GM13976 (cell line): ENCODE results near the gene FTCD.
"Not testable (repeated sequence)": the region's sequence is repeated elsewhere in the genome, so short reads cannot be mapped to it uniquely, and the experiment has no call there.

Source experiments
- DNase-seq: peaks from one replicate; pipeline ENCODE4 v3.0.0; 2012; ENCODE audit warnings: low spot score
- in situ Hi-C: fragments of 300-500 bp; cut with MboI; formaldehyde crosslinking; loops from one replicate; pipeline ENCODE4 v1.12.0; 2022; ENCODE audit warnings: low sequenced_read_pairs, mixed read lengths, inconsistent platforms; ENCODE audit not compliant: unreplicated experiment
- TF ChIP-seq, protein P1 (sequence below): IDR thresholded peaks from 2 replicates; pipeline ENCODE4 v1.5.1; 2012; ENCODE audit warnings: borderline replicate concordance, mild to moderate bottlenecking; ENCODE audit not compliant: insufficient read depth; ENCODE audit errors: extremely low read depth, missing control alignments, control extremely low read depth

The FTCD gene

DNA sequence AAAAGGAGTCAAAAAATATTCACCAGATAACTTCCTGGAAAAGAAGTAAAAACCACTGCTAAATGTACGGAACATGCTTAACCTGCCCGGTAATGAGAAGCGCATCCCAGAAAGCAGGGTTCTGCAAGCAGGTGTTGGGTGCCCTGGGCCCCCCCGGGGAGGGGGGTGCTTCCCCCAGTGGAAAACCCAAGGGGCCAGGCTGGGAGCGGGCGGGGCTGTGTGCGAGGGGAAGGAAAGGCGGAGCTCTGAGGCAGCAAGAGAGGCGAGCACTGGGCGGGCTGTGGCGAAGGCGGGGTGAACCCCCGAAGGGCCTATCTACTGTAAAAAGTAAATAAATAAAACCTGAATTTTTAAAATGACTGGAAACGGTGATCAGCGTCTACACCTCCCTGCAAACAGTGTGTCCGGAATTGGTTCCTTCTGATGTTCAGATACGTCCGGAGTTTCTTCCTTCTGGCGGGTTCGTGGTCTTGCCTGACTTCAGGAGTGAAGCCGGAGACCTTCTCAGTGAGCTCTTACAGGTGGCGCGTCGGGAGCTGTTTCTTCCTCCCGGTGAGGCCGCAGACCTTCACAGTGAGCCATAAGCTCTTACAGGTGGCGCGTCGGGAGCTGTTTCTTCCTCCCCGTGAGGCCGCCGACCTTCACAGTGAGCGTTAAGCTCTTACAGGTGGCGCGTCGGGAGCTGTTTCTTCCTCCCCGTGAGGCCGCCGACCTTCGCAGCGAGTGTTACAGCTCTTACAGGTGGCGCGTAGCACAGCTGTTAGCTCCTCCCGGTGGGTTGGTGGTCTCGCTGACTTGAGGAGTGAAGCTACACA is 13.4 kb downstream of the FTCD start:
- in situ Hi-C loops, result no loop called here
- DNase-seq, result no peak
- TF ChIP-seq, protein P1, sequence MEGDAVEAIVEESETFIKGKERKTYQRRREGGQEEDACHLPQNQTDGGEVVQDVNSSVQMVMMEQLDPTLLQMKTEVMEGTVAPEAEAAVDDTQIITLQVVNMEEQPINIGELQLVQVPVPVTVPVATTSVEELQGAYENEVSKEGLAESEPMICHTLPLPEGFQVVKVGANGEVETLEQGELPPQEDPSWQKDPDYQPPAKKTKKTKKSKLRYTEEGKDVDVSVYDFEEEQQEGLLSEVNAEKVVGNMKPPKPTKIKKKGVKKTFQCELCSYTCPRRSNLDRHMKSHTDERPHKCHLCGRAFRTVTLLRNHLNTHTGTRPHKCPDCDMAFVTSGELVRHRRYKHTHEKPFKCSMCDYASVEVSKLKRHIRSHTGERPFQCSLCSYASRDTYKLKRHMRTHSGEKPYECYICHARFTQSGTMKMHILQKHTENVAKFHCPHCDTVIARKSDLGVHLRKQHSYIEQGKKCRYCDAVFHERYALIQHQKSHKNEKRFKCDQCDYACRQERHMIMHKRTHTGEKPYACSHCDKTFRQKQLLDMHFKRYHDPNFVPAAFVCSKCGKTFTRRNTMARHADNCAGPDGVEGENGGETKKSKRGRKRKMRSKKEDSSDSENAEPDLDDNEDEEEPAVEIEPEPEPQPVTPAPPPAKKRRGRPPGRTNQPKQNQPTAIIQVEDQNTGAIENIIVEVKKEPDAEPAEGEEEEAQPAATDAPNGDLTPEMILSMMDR, result no peak

DNA sequence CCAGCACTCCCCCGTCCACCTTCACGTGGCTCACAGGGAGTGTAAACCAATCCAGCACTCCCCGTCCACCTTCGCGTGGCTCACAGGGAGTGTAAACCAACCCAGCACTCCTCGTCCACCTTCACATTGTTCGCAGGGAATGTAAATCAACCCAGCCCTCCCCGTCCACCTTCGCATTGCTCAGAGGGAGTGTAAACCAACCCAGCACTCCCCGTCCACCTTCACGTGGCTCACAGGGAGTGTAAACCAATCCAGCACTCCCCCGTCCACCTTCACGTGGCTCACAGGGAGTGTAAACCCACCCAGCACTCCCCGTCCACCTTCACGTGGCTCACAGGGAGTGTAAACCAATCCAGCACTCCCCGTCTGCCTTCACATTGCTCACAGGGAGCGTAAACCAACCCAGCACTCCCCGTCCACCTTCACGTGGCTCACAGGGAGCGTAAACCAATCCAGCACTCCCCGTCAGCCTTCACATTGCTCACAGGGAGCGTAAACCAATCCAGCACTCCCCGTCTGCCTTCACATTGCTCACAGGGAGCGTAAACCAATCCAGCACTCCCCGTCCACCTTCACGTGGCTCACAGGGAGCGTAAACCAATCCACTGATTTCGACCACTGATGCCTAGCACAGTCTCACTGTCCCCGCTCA is 14.9 kb downstream of the FTCD start:
- DNase-seq, in situ Hi-C loops: not testable (repeated sequence)

DNA sequence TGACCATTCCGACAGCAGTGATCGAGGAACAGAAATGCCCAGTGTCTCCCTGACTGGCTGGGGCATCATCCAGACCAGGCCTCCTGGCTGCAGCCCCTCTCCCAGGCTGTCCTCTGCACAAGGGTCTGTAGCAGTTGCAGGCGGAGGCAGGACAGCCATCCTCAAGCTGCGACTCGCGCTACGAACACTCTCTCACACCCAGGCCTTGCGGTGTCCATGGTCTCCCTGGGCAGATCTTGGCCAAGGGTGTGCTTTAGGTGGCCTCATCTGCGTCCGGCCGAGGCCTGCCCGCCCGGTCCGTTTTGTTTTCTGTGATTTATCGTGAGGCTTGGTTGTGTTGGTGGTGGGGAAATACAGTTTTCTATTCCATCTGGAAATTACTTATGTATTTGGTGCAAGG is 15.7 kb downstream of the FTCD start:
- in situ Hi-C loops, result no loop called here
- no peak for DNase-seq
- TF ChIP-seq, protein P1, result no peak

DNA sequence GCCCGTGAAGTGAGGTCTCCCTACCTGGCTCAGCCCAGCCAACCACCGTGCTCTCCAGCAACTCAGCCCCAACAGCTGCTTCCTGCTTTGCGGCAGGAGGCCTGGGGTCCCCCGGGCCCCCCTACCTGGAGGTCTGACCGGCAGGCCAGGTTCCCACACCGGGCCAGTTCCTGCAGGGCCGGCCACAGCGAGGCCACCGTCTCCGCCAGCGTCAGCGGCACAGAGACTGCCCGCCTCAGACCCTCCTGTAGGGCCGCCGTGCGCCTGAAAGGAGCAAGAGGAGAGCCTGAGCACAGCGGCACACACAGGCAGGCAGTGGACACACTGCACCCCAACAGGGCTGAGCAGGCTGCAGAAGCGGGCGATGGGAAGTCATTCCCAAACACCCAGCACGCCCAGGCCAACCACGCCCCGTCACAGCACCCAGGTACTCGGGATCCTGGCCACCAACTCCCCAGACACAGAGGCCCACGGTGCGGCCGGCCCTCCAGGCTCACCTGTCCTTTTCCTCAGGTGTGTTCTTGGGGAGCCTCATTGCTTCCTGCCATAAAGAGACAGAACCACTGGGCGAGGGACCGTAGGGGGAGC is 16.9 kb downstream of the FTCD start:
- no peak for DNase-seq
- in situ Hi-C loops, result no loop called here
- TF ChIP-seq, protein P1, result no peak

DNA sequence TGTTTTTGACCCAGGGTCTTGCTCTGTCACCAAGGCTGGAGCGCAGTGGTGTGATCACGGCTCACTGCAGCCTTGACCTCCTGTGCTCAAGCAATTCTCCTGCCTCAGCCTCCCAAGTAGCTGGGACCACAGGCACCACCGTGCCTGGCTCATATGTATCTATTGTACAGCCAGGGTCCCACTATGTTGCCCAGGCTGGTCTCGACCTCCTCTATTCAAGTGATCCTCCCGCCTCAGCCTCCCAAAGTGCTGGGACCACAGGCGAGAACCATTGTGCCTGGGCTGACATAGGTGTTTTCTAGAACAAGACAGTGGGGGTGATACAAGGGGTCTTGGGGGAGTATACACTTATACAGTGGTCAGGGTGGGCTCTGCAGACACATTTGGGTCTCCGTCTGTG is 17.5 kb downstream of the FTCD start:
- DNase-seq, result no peak
- in situ Hi-C loops, result no loop called here
- TF ChIP-seq, protein P1, result no peak

DNA sequence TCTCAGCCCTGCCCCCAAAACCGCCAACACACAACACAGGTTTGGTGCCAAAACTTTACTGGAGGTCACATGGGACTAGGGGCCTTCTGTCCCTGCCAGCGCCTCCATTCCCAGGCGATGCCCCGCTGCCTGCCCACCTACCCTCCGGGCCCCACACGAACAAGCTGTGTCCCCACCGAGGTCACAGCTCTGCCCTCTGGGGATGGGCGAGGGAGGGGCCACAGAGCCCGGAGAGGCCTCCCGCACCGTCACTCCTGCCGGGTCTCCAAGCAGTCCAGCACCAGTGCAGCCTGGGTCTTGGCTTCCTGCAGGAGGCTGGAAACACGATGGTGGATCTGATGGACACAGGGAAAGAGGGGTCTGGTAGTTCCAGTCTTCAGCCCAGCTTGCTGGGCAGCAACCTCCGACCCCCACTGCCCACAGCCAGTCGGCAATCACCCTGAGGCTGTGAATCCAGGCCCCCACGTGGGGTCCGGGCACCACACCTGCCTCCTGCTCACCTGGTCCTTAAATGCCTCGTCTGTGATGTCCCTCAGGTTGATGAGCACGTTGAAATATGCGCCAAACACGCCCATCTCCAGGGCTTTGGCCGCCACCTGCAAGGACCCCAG is 18.5 kb downstream of the FTCD start:
- in situ Hi-C loops, result no loop called here
- TF ChIP-seq, protein P1, result no peak
- DNase-seq, result no peak

DNA sequence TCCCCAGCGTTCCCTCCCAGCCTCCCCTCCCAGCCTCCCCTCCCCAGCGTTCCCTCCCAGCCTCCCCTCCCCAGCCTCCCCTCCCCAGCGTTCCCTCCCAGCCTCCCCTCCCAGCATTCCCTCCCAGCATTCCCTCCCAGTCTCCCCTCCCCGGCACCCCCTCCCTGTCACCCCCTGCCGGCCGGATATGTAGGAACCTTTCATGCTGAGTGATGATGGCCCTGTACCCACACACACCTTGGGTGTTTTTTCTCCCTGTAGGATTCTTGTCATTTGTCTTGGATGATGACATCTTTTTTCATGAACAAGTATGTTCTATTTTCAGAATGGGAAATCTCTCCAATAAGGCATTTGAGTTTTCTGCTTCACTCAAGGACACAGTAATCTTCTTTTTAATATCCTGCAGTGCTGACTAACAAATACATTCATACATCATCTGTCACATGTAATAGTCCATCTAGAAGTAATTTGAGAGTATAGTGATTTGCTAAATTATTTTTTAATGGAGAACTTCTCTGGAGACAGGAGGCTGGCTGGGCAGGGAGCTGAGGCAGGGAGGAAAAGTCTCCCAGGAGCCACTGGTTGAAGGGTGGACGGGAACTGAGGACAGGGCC is 19.5 kb downstream of the FTCD start:
- in situ Hi-C loops, result no loop called here
- DNase-seq, result no peak
- TF ChIP-seq, protein P1, result no peak
